A549 (cell line): ENCODE results near the gene ATP5PF. TPM values are rescaled to one million over a fixed set of nuclear protein-coding genes. Genes with fewer than 3 reads are reported as not detected.
"Not testable (repeated sequence)": the region's sequence is repeated elsewhere in the genome, so short reads cannot be mapped to it uniquely, and the experiment has no call there.

Experiments
- ATAC-seq, 2 experiments: fragments of 200-7000 bp in 1 of 2; fragments of >200 bp in 1 of 2; cut with Nextera tagmentation in 1 of 2; cut with Tn5 transposase in 1 of 2; 3 replicates each; pipeline versions ENCODE4 v1.8.0 to v1.9.1; 2018 to 2020; ENCODE audit warnings: mild to moderate bottlenecking in 1 of 2, moderate library complexity in 1 of 2
- CTCF ChIA-PET: fragments of 300-600 bp; sonication (Branson Sonifier 250); formaldehyde crosslinking; extraction: SDS; loops from one replicate; lab custom pipeline; 2021; ENCODE audit warnings: antibody characterized with exemption, inconsistent platforms; lab: Yijun Ruan, JAX
- POLR2A ChIA-PET: fragments of 350-600 bp; formaldehyde crosslinking; extraction: SDS; loops from one replicate; lab custom pipeline; 2021; ENCODE audit warnings: antibody characterized with exemption, inconsistent platforms; lab: Yijun Ruan, JAX
- DNase-seq, 2 experiments: peaks; one replicate each; pipeline versions ENCODE4 v3.0.0 to v3.0.0-alpha.2; 2011 to 2016; ENCODE audit warnings: low read depth in 1 of 2, low spot score in 1 of 2
- FAIRE-seq: peaks from 2 replicates; lab custom pipeline; 2011; peaks lifted over from hg19 to GRCh38; lab: Jason Lieb, UNC
- H3K27ac ChIP-seq, 2 experiments: fragments of >200 bp; sonication (Bioruptor Twin); formaldehyde crosslinking; 3 replicates each; pipeline ENCODE4 v1.5.1; 2016 to 2017
- H3K4me1 ChIP-seq: fragments of >200 bp; sonication (Bioruptor Twin); formaldehyde crosslinking; 3 replicates; pipeline ENCODE4 v1.6.1; 2016
- H3K4me2 ChIP-seq: fragments of >200 bp; sonication (Bioruptor Twin); formaldehyde crosslinking; 3 replicates; pipeline ENCODE4 v1.6.1; 2016
- H3K4me3 ChIP-seq: fragments of >200 bp; sonication (Bioruptor Twin); formaldehyde crosslinking; 3 replicates; pipeline ENCODE4 v1.5.1; 2016
- H3K9me3 ChIP-seq: fragments of >200 bp; sonication (Bioruptor Twin); formaldehyde crosslinking; 3 replicates; pipeline ENCODE4 v1.6.1; 2016
- CBX2 ChIP-seq: fragments of 200-600 bp; sonication (generic); IDR thresholded peaks from 2 replicates; pipeline ENCODE4 v1.6.1; 2016; ENCODE audit warnings: low read depth, mild to moderate bottlenecking, borderline replicate concordance
- CHD2 ChIP-seq: fragments of 150-350 bp; IDR thresholded peaks from 2 replicates; pipeline ENCODE4 v1.6.1; 2014; ENCODE audit warnings: low read length; ENCODE audit not compliant: partially characterized antibody
- E2F6 ChIP-seq: IDR thresholded peaks from 2 replicates; pipeline ENCODE4 v1.6.1; 2012; ENCODE audit warnings: low read depth, borderline replicate concordance
- EHF ChIP-seq: fragments of 250-450 bp; sonication (Bioruptor Pico); IDR thresholded peaks from 2 replicates; pipeline ENCODE4 v1.5.0; 2020; ENCODE audit warnings: mild to moderate bottlenecking
- ELK1 ChIP-seq: fragments of 150-350 bp; IDR thresholded peaks from 2 replicates; pipeline ENCODE4 v1.6.1; 2014; ENCODE audit warnings: low read depth, mild to moderate bottlenecking, low read length
- EP300 ChIP-seq, 2 experiments: fragments of >200 bp; sonication (Bioruptor Twin); formaldehyde crosslinking; IDR thresholded peaks; 2 replicates in 1 of 2; 3 replicates in 1 of 2; pipeline ENCODE4 v1.6.1; 2016 to 2017
- GATA3 ChIP-seq: IDR thresholded peaks from 2 replicates; pipeline ENCODE4 v1.6.1; 2012; ENCODE audit warnings: borderline replicate concordance
- HOXB5 ChIP-seq: fragments of 250-450 bp; sonication (Bioruptor Pico); IDR thresholded peaks from 2 replicates; pipeline ENCODE4 v1.5.0; 2020; ENCODE audit warnings: mild to moderate bottlenecking, moderate library complexity
- JUNB ChIP-seq: fragments of >200 bp; sonication (Bioruptor Twin); formaldehyde crosslinking; IDR thresholded peaks from 2 replicates; pipeline ENCODE4 v1.6.1; 2016
- KDM5A ChIP-seq: fragments of 200-600 bp; sonication (generic); IDR thresholded peaks from 2 replicates; pipeline ENCODE4 v1.6.1; 2016; ENCODE audit warnings: antibody characterized with exemption, mild to moderate bottlenecking
- MYC ChIP-seq: IDR thresholded peaks from 2 replicates; pipeline ENCODE4 v1.6.1; 2012; ENCODE audit warnings: mild to moderate bottlenecking, inconsistent platforms, low read length, improper control_type of control experiment, borderline replicate concordance
- PBX3 ChIP-seq: IDR thresholded peaks from 2 replicates; pipeline ENCODE4 v1.6.1; 2012
- PHF8 ChIP-seq: fragments of 200-600 bp; sonication (generic); IDR thresholded peaks from 2 replicates; pipeline ENCODE4 v1.6.1; 2016; ENCODE audit warnings: low read depth, mild to moderate bottlenecking, antibody characterized with exemption, moderate library complexity, borderline replicate concordance
- REST ChIP-seq: fragments of 200-600 bp; sonication (generic); IDR thresholded peaks from 2 replicates; pipeline ENCODE4 v1.6.1; 2016; ENCODE audit warnings: antibody characterized with exemption, mild to moderate bottlenecking, moderate library complexity
- RFX5 ChIP-seq: fragments of 450-650 bp; IDR thresholded peaks from 2 replicates; pipeline ENCODE4 v1.7.1; 2014; ENCODE audit warnings: antibody characterized with exemption, mild to moderate bottlenecking, moderate library complexity
- RNF2 ChIP-seq: fragments of 200-600 bp; sonication (generic); IDR thresholded peaks from 2 replicates; pipeline ENCODE4 v1.6.1; 2016; ENCODE audit warnings: low read depth, mild to moderate bottlenecking, antibody characterized with exemption, moderate library complexity, borderline replicate concordance
- SMC3 ChIP-seq: fragments of >200 bp; sonication (Bioruptor Twin); formaldehyde crosslinking; IDR thresholded peaks from 3 replicates; pipeline ENCODE4 v1.6.1; 2018; ENCODE audit warnings: inconsistent platforms
- TP53 ChIP-seq: fragments of 250-450 bp; sonication (Bioruptor Pico); IDR thresholded peaks from 2 replicates; pipeline ENCODE4 v1.5.0; 2021; ENCODE audit warnings: mild to moderate bottlenecking, moderate library complexity
- ZC3H11A ChIP-seq: fragments of 450-650 bp; IDR thresholded peaks from 2 replicates; pipeline ENCODE4 v1.6.1; 2014; ENCODE audit warnings: antibody characterized with exemption, mild to moderate bottlenecking
- ZFP36 ChIP-seq: fragments of 450-650 bp; IDR thresholded peaks from 2 replicates; pipeline ENCODE4 v1.6.1; 2014; ENCODE audit warnings: borderline replicate concordance; ENCODE audit not compliant: partially characterized antibody
- WGBS: methylation state at CpG from one replicate; pipeline ENCODE4 v1.1.6; 2017; ENCODE audit errors: missing lambda C conversion rate; 5-methylcytosine and 5-hydroxymethylcytosine counted together
- polyA plus RNA-seq, 4 experiments: library from polyadenylated mRNA; depleted of rRNA in 3 of 4; stranded (reverse); fragments of >200 nt; fragmentation: RNase III in 1 of 4; extraction: RNeasy Plus Mini Kit Qiagen cat#74134 plus additional on column Dnase treatment in 1 of 4; gene quantifications; 2 replicates in 3 of 4; 3 replicates in 1 of 4; pipeline ENCODE4 v1.2.3, GENCODE V29; 2011 to 2017

The ATP5PF gene
- polyA plus RNA-seq, 2 of the 4 experiments (the other 2 are of a cell fraction): 202 to 224 TPM

- no peak for TF ChIP-seq RFX5
- TF ChIP-seq CHD2: no peak
- no peak for TF ChIP-seq ZC3H11A
- no peak for TF ChIP-seq MYC
- no peak for TF ChIP-seq EP300 (IDR thresholded peaks at IDR 0.05)
- TF ChIP-seq PBX3: no peak
- no peak for TF ChIP-seq REST
- TF ChIP-seq ELK1: no peak
- no peak for TF ChIP-seq SMC3
- TF ChIP-seq GATA3: no peak
- Histone ChIP-seq H3K4me1 (no peaks in the 10 kb centered on the region), H3K27ac (no peak overlapping the region), H3K4me2 (no peak overlapping the region), H3K9me3 (no peaks in the 10 kb centered on the region), H3K4me3 (no peak overlapping the region)
- ChIA-PET POLR2A (no interaction called here), CTCF (interaction anchor here (0.6 kb wide), 1 partner anchor 162 kb away, joined by 4 read pairs; no protein-coding TSS in a partner anchor)
- WGBS: 55% methylated on average over 4 of the region's 4 CpGs
- ATAC-seq (no peak), DNase-seq (no peak), FAIRE-seq (no peak)
Observed at GRCh38 chr21:25701529-25701928, 33.2 kb downstream of the ATP5PF start.

GRCh38 chr21:25700741-25701140 is 34.0 kb downstream of the ATP5PF start:
- Histone ChIP-seq H3K4me1 (no peaks in the 10 kb centered on the region), H3K27ac (no peak overlapping the region), H3K4me2 (no peak overlapping the region), H3K9me3 (no peaks in the 10 kb centered on the region), H3K4me3 (no peak overlapping the region)
- ATAC-seq (no peak), DNase-seq (no peak), FAIRE-seq (no peak)
- POLR2A ChIA-PET: no interaction called here
- WGBS: 94% methylated on average over 1 of the region's 1 CpG
- CTCF ChIA-PET: interaction anchor here (1.8 kb wide), 1 partner anchor 93 kb away, joined by 7 read pairs; no protein-coding TSS in a partner anchor
- no peak for TF ChIP-seq ZC3H11A
- TF ChIP-seq RFX5: no peak
- TF ChIP-seq REST: no peak
- no peak for TF ChIP-seq RNF2
- TF ChIP-seq EHF (CRISPR knock-in tag): no peak
- TF ChIP-seq CBX2: no peak
- no peak for TF ChIP-seq PHF8
- no peak for TF ChIP-seq ZFP36
- TF ChIP-seq TP53 (CRISPR knock-in tag): no peak
- no peak for TF ChIP-seq KDM5A
- no peak for TF ChIP-seq E2F6
- TF ChIP-seq MYC: no peak
- TF ChIP-seq HOXB5 (CRISPR knock-in tag): no peak
- TF ChIP-seq JUNB: no peak

GRCh38 chr21:25695461-25695860 is 39.2 kb downstream of the ATP5PF start:
- FAIRE-seq, H3K27ac ChIP-seq, H3K4me1 ChIP-seq, CTCF ChIA-PET, H3K4me2 ChIP-seq, H3K9me3 ChIP-seq, POLR2A ChIA-PET, ATAC-seq, DNase-seq, H3K4me3 ChIP-seq: not testable (repeated sequence)
- 96% methylated on average over 3 of the region's 36 CpGs for WGBS
